H1 (cell line): ENCODE data around the gene SLC4A11. TPM values are rescaled to one million over a fixed set of nuclear protein-coding genes. Genes with fewer than 3 reads are reported as not detected.

Experiments
- CTCF ChIA-PET: fragments of 300-600 bp; sonication (Branson Sonifier 250); formaldehyde crosslinking; loops from one replicate; lab custom pipeline; 2021; ENCODE audit not compliant: partially characterized antibody; lab: Charles Lee
- POLR2A ChIA-PET: fragments of 300-600 bp; sonication (Branson Sonifier 250); formaldehyde crosslinking; loops from one replicate; lab custom pipeline; 2021; ENCODE audit warnings: inconsistent platforms; ENCODE audit not compliant: partially characterized antibody; lab: Charles Lee
- DNase-seq, 2 experiments: peaks; one replicate each; pipeline versions ENCODE4 v3.0.0 to v3.0.0-alpha.2; 2010 to 2022; ENCODE audit warnings: low spot score in 2 of 2, low read depth in 1 of 2, mixed read lengths in 1 of 2
- FAIRE-seq: peaks from 2 replicates; lab custom pipeline; 2011; peaks lifted over from hg19 to GRCh38; lab: Jason Lieb, UNC
- H2AFZ ChIP-seq: 2 replicates; pipeline ENCODE4 v1.8.1; 2012; ENCODE audit warnings: low read length, inconsistent platforms
- H2AK5ac ChIP-seq: 2 replicates; pipeline ENCODE4 v1.6.1; 2013; ENCODE audit warnings: low read depth, low read length
- H2BK120ac ChIP-seq: replicated peaks from 2 replicates; pipeline ENCODE3; 2013; ENCODE audit warnings: low read depth, low read length, inconsistent platforms
- H2BK12ac ChIP-seq: 2 replicates; pipeline ENCODE4 v1.6.1; 2013; ENCODE audit warnings: low read depth, low read length
- H2BK15ac ChIP-seq: 2 replicates; pipeline ENCODE4 v1.6.1; 2013; ENCODE audit warnings: low read length
- H2BK20ac ChIP-seq: 2 replicates; pipeline ENCODE4 v1.6.1; 2013; ENCODE audit warnings: low read length
- H2BK5ac ChIP-seq: 2 replicates; pipeline ENCODE4 v1.6.1; 2013; ENCODE audit warnings: low read depth, low read length
- H3K14ac ChIP-seq: 2 replicates; pipeline ENCODE4 v1.6.1; 2013; ENCODE audit warnings: inconsistent platforms; ENCODE audit not compliant: insufficient read length
- H3K18ac ChIP-seq: 2 replicates; pipeline ENCODE4 v1.6.1; 2013; ENCODE audit warnings: low read length; ENCODE audit errors: extremely low read depth
- H3K23ac ChIP-seq: 2 replicates; pipeline ENCODE4 v1.6.1; 2013; ENCODE audit warnings: inconsistent platforms; ENCODE audit not compliant: insufficient read length
- H3K23me2 ChIP-seq: 2 replicates; pipeline ENCODE4 v1.6.1; 2013; ENCODE audit warnings: low read depth, low read length
- H3K27ac ChIP-seq: 2 replicates; pipeline ENCODE4 v1.6.1; 2011; ENCODE audit warnings: low read depth, low read length, inconsistent platforms
- H3K27me3 ChIP-seq, 4 experiments: replicated peaks in 1 of 4; 1 replicate in 1 of 4; 2 replicates in 3 of 4; pipeline versions ENCODE4 v1.6.1 to v1.8.1; 2011 to 2013; ENCODE audit warnings: low read length in 3 of 4, mild to moderate bottlenecking in 3 of 4, inconsistent platforms in 2 of 4, mixed read lengths in 2 of 4, moderate library complexity in 1 of 4; ENCODE audit not compliant: control insufficient read depth in 3 of 4, insufficient read depth in 3 of 4; ENCODE audit errors: extremely low read depth in 1 of 4
- H3K36me3 ChIP-seq, 4 experiments: 2 replicates each; pipeline versions ENCODE4 v1.6.1 to v1.8.1; 2011 to 2013; ENCODE audit warnings: mild to moderate bottlenecking in 4 of 4, low read length in 3 of 4, moderate library complexity in 2 of 4, control low read depth in 1 of 4, inconsistent platforms in 1 of 4; ENCODE audit not compliant: insufficient read depth in 4 of 4, control insufficient read depth in 2 of 4
- H3K4ac ChIP-seq: replicated peaks from 2 replicates; pipeline ENCODE3; 2013; ENCODE audit warnings: low read length, low read depth, mixed read lengths, inconsistent platforms; ENCODE audit not compliant: insufficient read length
- H3K4me1 ChIP-seq, 4 experiments: replicated peaks in 1 of 4; 1 replicate in 1 of 4; 2 replicates in 3 of 4; pipeline versions ENCODE4 v1.6.1 to v1.8.1; 2011 to 2013; ENCODE audit warnings: low read length in 3 of 4, inconsistent platforms in 2 of 4, mixed read lengths in 1 of 4; ENCODE audit not compliant: insufficient read depth in 4 of 4, control insufficient read depth in 3 of 4
- H3K4me2 ChIP-seq, 2 experiments: 2 replicates each; pipeline versions ENCODE4 v1.6.1 to v1.8.1; 2011 to 2013; ENCODE audit warnings: low read depth in 2 of 2, low read length in 2 of 2, control low read depth in 1 of 2, inconsistent platforms in 1 of 2, mild to moderate bottlenecking in 1 of 2; ENCODE audit not compliant: insufficient read depth in 1 of 2
- H3K4me3 ChIP-seq, 4 experiments: fragments of 200-600, 300-600 bp in 1 of 4; sonication (generic), shearing (Covaris generic), sonication (Bioruptor Twin) in 1 of 4; 2 replicates each; pipeline versions ENCODE4 v1.5.1 to v1.8.1; 2011 to 2016; ENCODE audit warnings: low read length in 4 of 4, low read depth in 3 of 4, control low read depth in 2 of 4, inconsistent platforms in 2 of 4, mild to moderate bottlenecking in 2 of 4, mixed read lengths in 1 of 4, moderate library complexity in 1 of 4; ENCODE audit not compliant: insufficient read depth in 2 of 4; ENCODE audit errors: extremely low read depth in 1 of 4
- H3K56ac ChIP-seq: replicated peaks from 2 replicates; pipeline ENCODE3; 2013; ENCODE audit warnings: low read depth, mild to moderate bottlenecking, mixed read lengths, low read length, inconsistent platforms; ENCODE audit not compliant: insufficient read length
- H3K79me1 ChIP-seq: 2 replicates; pipeline ENCODE4 v1.6.1; 2013; ENCODE audit warnings: low read depth, low read length, control low read depth
- H3K79me2 ChIP-seq, 2 experiments: 2 replicates each; pipeline versions ENCODE4 v1.6.1 to v1.8.1; 2012 to 2013; ENCODE audit warnings: low read length in 2 of 2, mild to moderate bottlenecking in 2 of 2, inconsistent platforms in 1 of 2; ENCODE audit not compliant: insufficient read depth in 2 of 2, control insufficient read depth in 1 of 2
- H3K9ac ChIP-seq, 4 experiments: replicated peaks in 1 of 4; 1 replicate in 1 of 4; 2 replicates in 3 of 4; pipeline versions ENCODE4 v1.6.1 to v1.8.1; 2011 to 2013; ENCODE audit warnings: low read depth in 3 of 4, low read length in 3 of 4, control low read depth in 2 of 4, mild to moderate bottlenecking in 2 of 4, moderate library complexity in 2 of 4, inconsistent platforms in 1 of 4; ENCODE audit errors: extremely low read depth in 1 of 4
- H3K9me3 ChIP-seq, 2 experiments: 2 replicates each; pipeline versions ENCODE4 v1.6.1 to v1.8.1; 2012 to 2013; ENCODE audit warnings: mild to moderate bottlenecking in 2 of 2, moderate library complexity in 2 of 2, control low read depth in 1 of 2, inconsistent platforms in 1 of 2, low read depth in 1 of 2, low read length in 1 of 2, mixed read lengths in 1 of 2; ENCODE audit not compliant: insufficient read depth in 2 of 2
- H4K20me1 ChIP-seq, 2 experiments: replicated peaks in 1 of 2; 2 replicates each; pipeline versions ENCODE3 to v1.8.1; 2011 to 2013; ENCODE audit warnings: inconsistent platforms in 2 of 2, low read length in 2 of 2, mild to moderate bottlenecking in 1 of 2; ENCODE audit not compliant: insufficient read depth in 2 of 2, control insufficient read depth in 1 of 2
- H4K5ac ChIP-seq: 2 replicates; pipeline ENCODE4 v1.6.1; 2013; ENCODE audit warnings: low read length, low read depth, mixed read lengths, inconsistent platforms; ENCODE audit not compliant: insufficient read length
- H4K8ac ChIP-seq: 2 replicates; pipeline ENCODE4 v1.8.0; 2013; ENCODE audit warnings: mild to moderate bottlenecking, moderate library complexity, low read length, inconsistent platforms; ENCODE audit not compliant: insufficient read depth; ENCODE audit errors: extremely low read depth
- H4K91ac ChIP-seq: replicated peaks from 2 replicates; pipeline ENCODE3; 2013; ENCODE audit warnings: low read length, mixed read lengths, inconsistent platforms; ENCODE audit not compliant: insufficient read length
- BACH1 ChIP-seq: IDR thresholded peaks from 2 replicates; pipeline ENCODE4 v1.6.1; 2012; ENCODE audit warnings: low read length, improper control_type of control experiment
- EZH2 ChIP-seq: fragments of 200-600 bp; sonication (generic); IDR thresholded peaks from 2 replicates; pipeline ENCODE4 v1.7.1; 2012; ENCODE audit warnings: low read depth, mild to moderate bottlenecking, moderate library complexity, low read length, inconsistent platforms; ENCODE audit not compliant: severe bottlenecking
- GTF2F1 ChIP-seq: IDR thresholded peaks from 2 replicates; pipeline ENCODE4 v1.6.1; 2012; ENCODE audit warnings: low read depth, low read length, improper control_type of control experiment, borderline replicate concordance
- KDM4A ChIP-seq: IDR thresholded peaks from one replicate; pipeline ENCODE4 v1.7.1; 2012; ENCODE audit warnings: low read depth, mild to moderate bottlenecking, moderate library complexity, low read length, inconsistent platforms; ENCODE audit not compliant: severe bottlenecking
- MAFK ChIP-seq: IDR thresholded peaks from 2 replicates; pipeline ENCODE4 v1.6.1; 2012; ENCODE audit warnings: low read depth, mild to moderate bottlenecking, improper control_type of control experiment, low read length
- PHF8 ChIP-seq: fragments of 200-600 bp; sonication (generic); conservative IDR thresholded peaks from 2 replicates; pipeline ENCODE4 v1.7.1; 2012; ENCODE audit warnings: low read depth, mild to moderate bottlenecking, inconsistent platforms, low read length, moderate library complexity
- POLR2A ChIP-seq, 2 experiments: IDR thresholded peaks; 1 replicate in 1 of 2; 2 replicates in 1 of 2; pipeline ENCODE4 v1.6.1; 2011; ENCODE audit warnings: low read depth in 2 of 2, low read length in 2 of 2, mild to moderate bottlenecking in 2 of 2; ENCODE audit errors: control extremely low read depth in 1 of 2
- POU5F1 ChIP-seq: IDR thresholded peaks from 2 replicates; pipeline ENCODE4 v1.6.1; 2011; ENCODE audit warnings: low read depth, mild to moderate bottlenecking, low read length, moderate library complexity
- RFX5 ChIP-seq: IDR thresholded peaks from 2 replicates; pipeline ENCODE4 v1.6.1; 2011; ENCODE audit warnings: low read depth, low read length, improper control_type of control experiment, borderline replicate concordance
- SIX5 ChIP-seq: IDR thresholded peaks from 2 replicates; pipeline ENCODE4 v1.6.1; 2011; ENCODE audit warnings: mild to moderate bottlenecking, low read depth, low read length
- SP4 ChIP-seq: IDR thresholded peaks from 2 replicates; pipeline ENCODE4 v1.6.1; 2012; ENCODE audit warnings: low read length, inconsistent platforms
- TBP ChIP-seq: IDR thresholded peaks from 2 replicates; pipeline ENCODE4 v1.6.1; 2011; ENCODE audit warnings: low read depth, low read length, improper control_type of control experiment
- TCF12 ChIP-seq: IDR thresholded peaks from 2 replicates; pipeline ENCODE4 v1.6.1; 2011; ENCODE audit warnings: low read depth, mild to moderate bottlenecking, low read length
- YY1 ChIP-seq: IDR thresholded peaks from 2 replicates; pipeline ENCODE4 v1.6.1; 2011; ENCODE audit warnings: low read depth, mild to moderate bottlenecking, low read length
- WGBS, 2 experiments: shearing (Covaris generic) in 1 of 2; methylation state at CpG; one replicate each; pipeline versions ENCODE4 v1.1.6 to v1.1.7; 2013 to 2015; ENCODE audit warnings: low lambda C conversion rate in 2 of 2, mixed read lengths in 2 of 2, inconsistent platforms in 1 of 2, low coverage in 1 of 2, missing lambda C conversion rate in 1 of 2; ENCODE audit not compliant: insufficient replicate concordance in 2 of 2, insufficient coverage in 1 of 2, insufficient read length in 1 of 2; ENCODE audit errors: extremely low coverage in 1 of 2, missing lambda C conversion rate in 1 of 2; 5-methylcytosine and 5-hydroxymethylcytosine counted together
- polyA plus RNA-seq, 7 experiments: library from polyadenylated mRNA; depleted of rRNA in 3 of 7; stranded (reverse) in 5 of 7; unstranded in 2 of 7; fragments of >200 nt in 5 of 7; fragments of 200-250 nt in 2 of 7; gene quantifications; 1 replicate in 5 of 7; 2 replicates in 1 of 7; 4 replicates in 1 of 7; pipeline versions ENCODE4 v1.2.1 to v1.2.3, GENCODE V29; 2011 to 2013; ENCODE audit warnings: missing spikeins in 2 of 7, mixed read lengths in 2 of 7
- total RNA-seq: library from RNA; stranded (reverse); fragmentation: NEBNext Ultra II Directional; extraction: Animal tissue kit (Norgen Biotek cat#: 25700); gene quantifications from 2 replicates; pipeline ENCODE4 v1.2.1, GENCODE V29; 2021

The SLC4A11 gene
- total and polyA plus RNA-seq, 2 of the 8 experiments (the other 6 are each of a cell fraction or from before 2014, with no cell fraction given) = 11.9 to 32.3 TPM

GRCh38 chr20:3229158-3229557 is 9.8 kb downstream of the SLC4A11 start:
- Histone ChIP-seq H3K4ac (no peak overlapping the region), H4K5ac (no peak overlapping the region), H2BK5ac (no peak overlapping the region), H3K14ac (no peak overlapping the region), H4K20me1 (peaks cover 0 to 2% of the 10 kb centered on the region in 2 experiments), H3K27ac (no peak overlapping the region), H2AK5ac (no peak overlapping the region), H3K18ac (no peak overlapping the region), H3K4me3 (no peak overlapping the region), H3K79me2 (no peaks in the 10 kb centered on the region), H2BK12ac (no peak overlapping the region), H3K4me1 (no peaks in the 10 kb centered on the region; a peak in 1 of 7 replicates), H2BK120ac (no peak overlapping the region), H3K23ac (no peak overlapping the region), H3K9ac (no peak overlapping the region), H3K23me2 (no peaks in the 10 kb centered on the region), H3K79me1 (no peaks in the 10 kb centered on the region; the same call in 1 of the 2 replicates), H3K56ac (no peak overlapping the region), H4K8ac (no peak overlapping the region), H3K27me3 (no peaks in the 10 kb centered on the region), H3K9me3 (no peaks in the 10 kb centered on the region), H2BK20ac (no peak overlapping the region), H4K91ac (no peak overlapping the region), H3K4me2 (no peak overlapping the region), H2AFZ (no peak overlapping the region), H3K36me3 (peaks cover 0 to 8% (median 2%) of the 10 kb centered on the region in 4 experiments; a peak in 3 of 8 replicates), H2BK15ac (no peak overlapping the region)
- TF ChIP-seq SIX5 (no peak), POLR2A (IDR thresholded peaks at IDR 0.05; ENCODE audit: control extremely low read depth in 1 of 2, low read depth in 2 of 2, low read length in 2 of 2) (no peak), EZH2 (no peak), PHF8 (no peak), SP4 (no peak), BACH1 (no peak), YY1 (no peak), TCF12 (no peak), KDM4A (no peak), GTF2F1 (no peak), RFX5 (no peak), MAFK (no peak), POU5F1 (no peak), TBP (no peak)
- CTCF ChIA-PET = interaction anchor here (1.0 to 2.4 kb wide), 2 partner anchors 9 to 19 kb away, joined by 4 to 6 read pairs; no protein-coding TSS in a partner anchor
- no peak for DNase-seq
- 94% methylated on average over 18 of the region's 22 CpGs; no CpG with 5 or more reads in 1 of the 2 experiments for whole genome bisulfite sequencing, 2 experiments
- POLR2A ChIA-PET = interaction anchor here (0.7 to 8.1 kb wide), 2 partner anchors 11 to 19 kb away, joined by 3 to 61 read pairs; partner anchors contain the start of gene SLC4A11
- FAIRE-seq = no peak
